ENCODE results near the gene EVPL. TPM values are rescaled to one million over a fixed set of nuclear protein-coding genes. Genes with fewer than 3 reads are reported as not detected.

The EVPL gene
- total and polyA plus RNA-seq, 2 of the 13 experiments (the other 11 are each of a cell fraction or from before 2014, with no cell fraction given): 2.1 to 8.2 TPM

- Histone ChIP-seq H3K27me3 (ENCODE audit: control insufficient read depth in 1 of 2, insufficient read depth in 2 of 2, low read length in 2 of 2) (no peaks in the 10 kb centered on the region; a peak in 1 of 5 replicates), H4K20me1 (ENCODE audit: insufficient read depth, low read length) (peaks cover 3% of the 10 kb centered on the region; the same call in 1 of the 2 replicates), H3K4me3 (replicated peaks in 1 of 3; ENCODE audit: insufficient read depth in 1 of 3, low read depth in 2 of 3, low read length in 3 of 3) (peak within 1 kb of the TSS; percentile 74 to 98 (median 93)), H3K79me2 (ENCODE audit: insufficient read depth, low read length) (peaks cover 43% of the 10 kb centered on the region), H3K27ac (ENCODE audit: extremely low read length, insufficient read depth, low read length) (peak within 1 kb of the TSS; percentile 99), H3K36me3 (replicated peaks in 1 of 2; ENCODE audit: control insufficient read depth in 1 of 2, insufficient read depth in 2 of 2, low read length in 2 of 2) (peaks cover 0 to 5% of the 10 kb centered on the region in 2 experiments; a peak in 2 of 5 replicates), H3K4me1 (ENCODE audit: insufficient read depth, low read length) (peaks cover 80% of the 10 kb centered on the region), H3K4me2 (ENCODE audit: low read depth, low read length) (peak within 1 kb of the TSS; percentile 87), H3K9me3 (ENCODE audit: low read length) (no peaks in the 10 kb centered on the region), H2AFZ (ENCODE audit: low read length) (no peak within 1 kb of the TSS), H3K9ac (ENCODE audit: insufficient read depth, low read depth, low read length) (peak within 1 kb of the TSS; percentile 91)
- intact Hi-C loops (cut with micrococcal nuclease; ENCODE audit: unreplicated experiment): loop anchor here (1.0 to 2.0 kb wide), 3 partner anchors 14 to 74 kb away; partner anchors contain the start of gene MRPL38
- peak; percentile 98 for DNase-seq (ENCODE audit: low spot score)
- ATAC-seq: peak; percentile 87
- ChIA-PET CTCF (ENCODE audit: low intra/inter-chr PET ratio, low total read pairs) (interaction anchor here (1.4 kb wide), 1 partner anchor 27 kb away, joined by 4 read pairs; no protein-coding TSS in a partner anchor), POLR2A (interaction anchor here (0.6 to 11.5 kb wide), 20 partner anchors 9 to 199 kb away, joined by 3 to 481 read pairs (median 5); partner anchors contain the start of genes CDK3, EXOC7, FBF1 and MRPL38)
- whole genome bisulfite sequencing (ENCODE audit: low lambda C conversion rate): under 1% methylated on average over 64 of the region's 72 CpGs
- in situ Hi-C loops (cut with HindIII; ENCODE audit: extremely low pct_ligation_motif_present, low pct_unique_long_range_greater_than_20kb): no loop called here
- FAIRE-seq: peak; percentile 72
- no TSS peak for BruUV-seq (replicated peaks)
- TF ChIP-seq CBX5 (CRISPR knock-in tag; IDR thresholded peaks at IDR 0.05; ENCODE audit: borderline replicate concordance) (peak; percentile 63; the same call in 1 of the 2 replicates), EED (CRISPR knock-in tag; IDR thresholded peaks at IDR 0.05) (peak; percentile 71), ZKSCAN8 (CRISPR knock-in tag; IDR thresholded peaks at IDR 0.05; ENCODE audit: borderline replicate concordance) (no peak; the same call in none of the 2 replicates), ZNF562 (CRISPR knock-in tag; IDR thresholded peaks at IDR 0.05; ENCODE audit: borderline replicate concordance) (no peak), JUNB (CRISPR knock-in tag; IDR thresholded peaks at IDR 0.05; ENCODE audit: borderline replicate concordance) (peak; percentile 61; the same call in 1 of the 2 replicates), ZNF598 (CRISPR knock-in tag; IDR thresholded peaks at IDR 0.05; ENCODE audit: borderline replicate concordance) (peak; percentile 88), CENPBD1 (CRISPR knock-in tag; IDR thresholded peaks at IDR 0.05; ENCODE audit: borderline replicate concordance, low read depth) (no peak), SMC3 (IDR thresholded peaks at IDR 0.05; ENCODE audit: low read length) (no peak), ESRRA (CRISPR knock-in tag; IDR thresholded peaks at IDR 0.05; ENCODE audit: low read depth) (peak; percentile 69; the same call in 1 of the 2 replicates), NPAS2 (CRISPR knock-in tag; IDR thresholded peaks at IDR 0.05; ENCODE audit: borderline replicate concordance) (no peak), ZNF225 (CRISPR knock-in tag; IDR thresholded peaks at IDR 0.05) (peak; percentile 3; the same call in 1 of the 2 replicates), ZNF780A (CRISPR knock-in tag; IDR thresholded peaks at IDR 0.05) (0 out of 2 replicates have a peak, but pooled peaks have one; percentile 89), CERS6 (CRISPR knock-in tag; IDR thresholded peaks at IDR 0.05) (no peak), MEIS2 (CRISPR knock-in tag; IDR thresholded peaks at IDR 0.05) (peak; percentile 89), SETDB1 (CRISPR knock-in tag; IDR thresholded peaks at IDR 0.05; ENCODE audit: borderline replicate concordance) (no peak), PTBP1 (IDR thresholded peaks at IDR 0.05; ENCODE audit: low read depth, low read length, poor library complexity, severe bottlenecking) (no peak), RXRB (CRISPR knock-in tag; IDR thresholded peaks at IDR 0.05; ENCODE audit: borderline replicate concordance) (peak; percentile 79), ONECUT2 (CRISPR knock-in tag; IDR thresholded peaks at IDR 0.05) (no peak; the same call in 1 of the 2 replicates), CC2D1A (CRISPR knock-in tag; IDR thresholded peaks at IDR 0.05) (no peak; the same call in 1 of the 2 replicates), HNRNPH1 (optimal IDR thresholded peaks at IDR 0.05; ENCODE audit: low read depth, low read length) (peak; percentile 60), DMAP1 (CRISPR knock-in tag; IDR thresholded peaks at IDR 0.05) (peak; percentile 93), MBD4 (IDR thresholded peaks at IDR 0.05; ENCODE audit: borderline replicate concordance, low read length) (no peak), ZMYM3 (CRISPR knock-in tag; IDR thresholded peaks at IDR 0.05) (no peak; the same call in 1 of the 2 replicates), AGO2 (optimal IDR thresholded peaks at IDR 0.05; ENCODE audit: low read depth, low read length) (peak; percentile 83), ADNP (CRISPR knock-in tag; IDR thresholded peaks at IDR 0.05) (no peak)
Measured at GRCh38 chr17:75978938-75979704, 48.0 kb downstream of the EVPL start, which contains the start of the genes ACOX1 and TEN1. TSS of gene ACOX1 (minus strand) at chr17:75979166. CDS start at chr17:75979073, 93 bp downstream. TSS of gene TEN1 (plus strand) at chr17:75979240. CDS start at chr17:75986193, 6,953 bp downstream.

Measured in HepG2 (cell line).